Measurements from ENCODE around the gene EXOSC5. TPM values are rescaled to one million over a fixed set of nuclear protein-coding genes. Genes with fewer than 3 reads are reported as not detected.
A peak's percentile ranks its signal among the peaks of the same experiment; 100 is the strongest.

Gene EXOSC5
- polyA plus RNA-seq, 1 donor from 2014 or later, result 42.0 TPM

- H3K27ac ChIP-seq (ENCODE audit: low read length), result peak within 1 kb of the TSS; percentile 97
These were observed 33.2 kb downstream of the EXOSC5 start, which contains the start of gene B9D2 for GRCh38 chr19:41363753-41364523. B9D2 (minus strand) TSS chr19:41364149; CDS start chr19:41363519, 630 bp downstream.

More at GRCh38 chr19:41363753-41364523, 33.2 kb downstream of the EXOSC5 start, which contains the start of gene B9D2:
- peak within 1 kb of the TSS; percentile 62 for H2AFZ ChIP-seq (ENCODE audit: low read depth, low read length)
- no peaks in the 10 kb centered on the region for H3K27me3 ChIP-seq (ENCODE audit: insufficient read depth, low read depth, low read length)
- peak within 1 kb of the TSS; percentile 71 for H3K4me2 ChIP-seq (ENCODE audit: low read length)
- peak within 1 kb of the TSS; percentile 91 for H3K9ac ChIP-seq (ENCODE audit: low read length)
- TF ChIP-seq EZH2 (IDR thresholded peaks at IDR 0.05; ENCODE audit: borderline replicate concordance, insufficient read depth, low read length, poor library complexity, severe bottlenecking) (no peak), MXI1 (conservative IDR thresholded peaks at IDR 0.05; ENCODE audit: poor library complexity, severe bottlenecking) (peak; percentile 84), TAF1 (IDR thresholded peaks at IDR 0.05; ENCODE audit: low read depth) (peak; percentile 93), SMC3 (conservative IDR thresholded peaks at IDR 0.05; ENCODE audit: poor library complexity) (no peak), RAD21 (conservative IDR thresholded peaks at IDR 0.05) (no peak), EP300 (conservative IDR thresholded peaks at IDR 0.05; ENCODE audit: poor library complexity, severe bottlenecking) (peak; percentile 61), REST (IDR thresholded peaks at IDR 0.05; ENCODE audit: borderline replicate concordance) (peak; percentile 86), POLR2AphosphoS5 (IDR thresholded peaks at IDR 0.05) (peak; percentile 92), CTCF (IDR thresholded peaks at IDR 0.05; ENCODE audit: poor library complexity, severe bottlenecking) (no peak)
- H3K79me2 ChIP-seq (replicated peaks; ENCODE audit: insufficient read depth, low read length), result peaks cover 22% of the 10 kb centered on the region
- peak within 1 kb of the TSS; percentile 68 for H3K4me3 ChIP-seq (ENCODE audit: low read length)
- H3K9me3 ChIP-seq (ENCODE audit: low read length), result no peaks in the 10 kb centered on the region
- no peaks in the 10 kb centered on the region for H3K36me3 ChIP-seq (ENCODE audit: insufficient read depth, low read length)
- no peaks in the 10 kb centered on the region for H3K9me2 ChIP-seq (ENCODE audit: insufficient read depth, low read length)
- no peaks in the 10 kb centered on the region for H4K20me1 ChIP-seq (ENCODE audit: insufficient read depth)
- peaks cover 8% of the 10 kb centered on the region for H3F3A ChIP-seq (ENCODE audit: insufficient read depth, low read length, poor library complexity, severe bottlenecking)
